Right lobe of liver (tissue), 6 donors: ENCODE data around the gene APOH. TPM values are rescaled to one million over a fixed set of nuclear protein-coding genes. Genes with fewer than 3 reads are reported as not detected.
A peak's percentile ranks its signal among the peaks of the same experiment; 100 is the strongest.

Source experiments
- ATAC-seq, 4 donors: fragments of 200-7000 bp; cut with Tn5 transposase; one replicate each; pipeline ENCODE4 v1.9.1; 2020; ENCODE audit warnings: mild to moderate bottlenecking in 4 of 4, moderate library complexity in 4 of 4
- DNase-seq, 3 donors: peaks; one replicate each; pipeline ENCODE4 v3.0.0-alpha.2; 2020
- H3K27ac ChIP-seq, 3 donors: fragments of 200-600 bp; one replicate each; pipeline ENCODE4 v1.8.0; 2022
- H3K27me3 ChIP-seq, 2 donors: fragments of 200-600 bp; one replicate each; pipeline ENCODE4 v1.8.0; 2022
- H3K36me3 ChIP-seq, 4 donors: fragments of 200-600 bp; sonication (generic) in 1 of 4; one replicate each; pipeline versions ENCODE4 v1.5.1 to v1.8.0; 2017 to 2022; ENCODE audit warnings: control low read depth in 1 of 4
- H3K4me1 ChIP-seq, 4 donors: fragments of 200-600 bp; sonication (generic) in 1 of 4; one replicate each; pipeline versions ENCODE4 v1.5.1 to v1.8.0; 2017 to 2022; ENCODE audit warnings: control low read depth in 1 of 4
- H3K4me3 ChIP-seq, 3 donors: fragments of 200-600 bp; one replicate each; pipeline ENCODE4 v1.8.0; 2022
- H3K9me3 ChIP-seq, 4 donors: fragments of 200-600 bp; sonication (generic) in 1 of 4; one replicate each; pipeline versions ENCODE4 v1.5.1 to v1.8.0; 2017 to 2022; ENCODE audit warnings: control low read depth in 1 of 4
- CTCF ChIP-seq, 4 donors: fragments of 200-600 bp in 3 of 4; fragments of 450-650 bp in 1 of 4; IDR thresholded peaks; one replicate each; pipeline versions ENCODE4 v1.5.1 to v1.8.0; 2016 to 2022; ENCODE audit warnings: antibody characterized with exemption in 4 of 4, mild to moderate bottlenecking in 2 of 4
- POLR2A ChIP-seq: fragments of 450-650 bp; IDR thresholded peaks from one replicate; pipeline ENCODE4 v1.6.1; 2017; ENCODE audit warnings: antibody characterized with exemption, mild to moderate bottlenecking
- WGBS: methylation state at CpG from one replicate; pipeline ENCODE4 v1.1.6; 2018; ENCODE audit warnings: low coverage, low lambda C conversion rate; ENCODE audit not compliant: insufficient coverage; ENCODE audit errors: missing lambda C conversion rate; 5-methylcytosine and 5-hydroxymethylcytosine counted together
- intact Hi-C, 2 donors: fragments of 100-400 bp; cut with DNase I; formaldehyde crosslinking; loops; one replicate each; pipeline versions ENCODE4 v1.11.2 to v1.14.1; 2022
- total RNA-seq, 6 experiments: library from RNA; depleted of rRNA in 2 of 6; stranded (reverse); fragments of >200 nt in 2 of 6; fragmentation: NEBNext Ultra II Directional in 3 of 6; extraction: Animal tissue kit (Norgen Biotek cat#: 25700) in 3 of 6; gene quantifications; one replicate each; pipeline versions ENCODE4 v1.1.0 to v1.2.4, GENCODE V29; 2016 to 2023
- donor health status: DM: no; HTN: yes; CAD: no.
- donor health status: DM: no; HTN: no; CAD: no.
- donor health status: DM: no; HTN: no; CAD: no.
- donor health status: DM: no; HTN: yes; CAD: no.
- donor health status: DM: no; HTN: yes; CAD: no.

APOH gene
- total RNA-seq, 6 experiments from 2014 or later, result 3,186 to 7,027 (median 4,523) TPM

GRCh38 chr17:66200685-66201092 is 28.5 kb downstream of the APOH start:
- WGBS, result 0% methylated on average over 3 of the region's 3 CpGs
- no peaks in the 10 kb centered on the region for H3K4me1 ChIP-seq
- no peak overlapping the region for H3K27ac ChIP-seq
- TF ChIP-seq CTCF (IDR thresholded peaks at IDR 0.05) (peak; percentile 60 to 87 (median 71)), POLR2A (no peak)
- no peaks in the 10 kb centered on the region for H3K36me3 ChIP-seq
- no peaks in the 10 kb centered on the region for H3K9me3 ChIP-seq
- ATAC-seq (peak; percentile 87 to 96 (median 90)), DNase-seq (peak in 1 of 3 donors; percentile 68)
- no peaks in the 10 kb centered on the region for H3K27me3 ChIP-seq
- no peak overlapping the region for H3K4me3 ChIP-seq
- intact Hi-C loops, result no loop called here

- Histone ChIP-seq H3K4me1 (no peaks in the 10 kb centered on the region), H3K27me3 (no peaks in the 10 kb centered on the region), H3K36me3 (no peaks in the 10 kb centered on the region), H3K9me3 (no peaks in the 10 kb centered on the region), H3K4me3 (no peak overlapping the region), H3K27ac (no peak overlapping the region)
- 63% methylated on average over 3 of the region's 8 CpGs for WGBS
- intact Hi-C loops, result no loop called here
- DNase-seq, result no peak
- TF ChIP-seq POLR2A (no peak), CTCF (IDR thresholded peaks at IDR 0.05) (no peak)
- ATAC-seq, result no peak
Measured at GRCh38 chr17:66198242-66198641, 31.0 kb downstream of the APOH start.

- H3K27ac ChIP-seq, result peak overlapping the region in 1 of 3 donors; percentile 40
- intact Hi-C loops, result no loop called here
- DNase-seq (no peak), ATAC-seq (no peak)
- peak overlapping the region; percentile 75 to 84 (median 82) for H3K4me3 ChIP-seq
- TF ChIP-seq CTCF (IDR thresholded peaks at IDR 0.05) (no peak), POLR2A (no peak)
- 0% methylated on average over 3 of the region's 10 CpGs for WGBS
- no peaks in the 10 kb centered on the region for H3K36me3 ChIP-seq
- no peaks in the 10 kb centered on the region for H3K27me3 ChIP-seq
- peaks cover 0 to 11% (median 0%) of the 10 kb centered on the region in 4 donors for H3K4me1 ChIP-seq
- H3K9me3 ChIP-seq, result no peaks in the 10 kb centered on the region
Measured at GRCh38 chr17:66192378-66192687, 36.9 kb downstream of the APOH start.

GRCh38 chr17:66191593-66192377 is 37.4 kb downstream of the APOH start, which contains the start of gene CEP112:
TSS of gene CEP112 (minus strand) at chr17:66192133.
- 0% methylated on average over 12 of the region's 83 CpGs for WGBS
- intact Hi-C loops, result no loop called here
- Histone ChIP-seq H3K4me1 (peaks cover 0 to 11% (median 0%) of the 10 kb centered on the region in 4 donors), H3K27me3 (no peaks in the 10 kb centered on the region), H3K9me3 (no peaks in the 10 kb centered on the region), H3K27ac (peak within 1 kb of the TSS; percentile 30 to 60 (median 40)), H3K4me3 (peak within 1 kb of the TSS; percentile 75 to 84 (median 82)), H3K36me3 (no peaks in the 10 kb centered on the region)
- DNase-seq, result peak; percentile 78 to 83 (median 82)
- peak; percentile 31 for TF ChIP-seq POLR2A
- no peak for TF ChIP-seq CTCF (IDR thresholded peaks at IDR 0.05)
- peak; percentile 87 to 91 (median 90) for ATAC-seq
